ENCODE results near the gene UNC13B. TPM values are rescaled to one million over a fixed set of nuclear protein-coding genes. Genes with fewer than 3 reads are reported as not detected.

The UNC13B gene
- total RNA-seq, 4 donors from 2014 or later = 20.2 to 36.8 (median 29.0) TPM

GRCh38 chr9:35395706-35396101 is 233.9 kb downstream of the UNC13B start:
- 69 to 89% methylated on average over 1 of the region's 1 CpG for WGBS, 2 donors
- no peak for TF ChIP-seq POLR2A (IDR thresholded peaks at IDR 0.05)
- TF ChIP-seq CTCF (IDR thresholded peaks at IDR 0.05) = no peak
- H3K27me3 ChIP-seq = no peaks in the 10 kb centered on the region
- no peaks in the 10 kb centered on the region for H3K9me3 ChIP-seq
- no peak overlapping the region for H3K27ac ChIP-seq
- intact Hi-C loops (cut with DNase I) = no loop called here
- H3K4me1 ChIP-seq = no peaks in the 10 kb centered on the region
- no peak for DNase-seq
- no peak overlapping the region for H3K4me3 ChIP-seq
- H3K36me3 ChIP-seq = peaks cover 5 to 96% (median 6%) of the 10 kb centered on the region in 3 donors

GRCh38 chr9:35396560-35397215 is 234.9 kb downstream of the UNC13B start:
- Histone ChIP-seq H3K9me3 (no peaks in the 10 kb centered on the region), H3K27me3 (no peaks in the 10 kb centered on the region), H3K4me1 (no peaks in the 10 kb centered on the region), H3K36me3 (peaks cover 5 to 96% (median 6%) of the 10 kb centered on the region in 3 donors), H3K4me3 (no peak overlapping the region), H3K27ac (no peak overlapping the region)
- no peak for DNase-seq
- TF ChIP-seq POLR2A (IDR thresholded peaks at IDR 0.05) (no peak), CTCF (IDR thresholded peaks at IDR 0.05) (no peak)
- 86 to 97% methylated on average over 6 to 8 of the region's 10 CpGs for WGBS, 2 donors
- intact Hi-C loops (cut with DNase I) = no loop called here

GRCh38 chr9:35397216-35397698 is 235.4 kb downstream of the UNC13B start:
- intact Hi-C loops (cut with DNase I) = no loop called here
- 73 to 77% methylated on average over 3 of the region's 3 CpGs for WGBS, 2 donors
- DNase-seq = no peak

GRCh38 chr9:35397923-35398322 is 236.1 kb downstream of the UNC13B start:
- 70 to 100% methylated on average over 1 of the region's 1 CpG for WGBS, 2 donors
- no peak for DNase-seq
- H3K36me3 ChIP-seq = peaks cover 5 to 98% (median 6%) of the 10 kb centered on the region in 3 donors
- intact Hi-C loops (cut with DNase I) = no loop called here
- TF ChIP-seq POLR2A (IDR thresholded peaks at IDR 0.05) (no peak), CTCF (IDR thresholded peaks at IDR 0.05) (no peak)
- no peaks in the 10 kb centered on the region for H3K4me1 ChIP-seq
- no peaks in the 10 kb centered on the region for H3K9me3 ChIP-seq
- H3K4me3 ChIP-seq = no peak overlapping the region
- H3K27me3 ChIP-seq = no peaks in the 10 kb centered on the region
- no peak overlapping the region for H3K27ac ChIP-seq

More at GRCh38 chr9:35397216-35397698, 235.4 kb downstream of the UNC13B start:
- Histone ChIP-seq H3K9me3 (no peaks in the 10 kb centered on the region), H3K36me3 (peaks cover 5 to 96% (median 6%) of the 10 kb centered on the region in 3 donors), H3K27me3 (no peaks in the 10 kb centered on the region), H3K27ac (no peak overlapping the region), H3K4me3 (no peak overlapping the region), H3K4me1 (no peaks in the 10 kb centered on the region)
- TF ChIP-seq POLR2A (IDR thresholded peaks at IDR 0.05) (no peak), CTCF (IDR thresholded peaks at IDR 0.05) (no peak)

- no peaks in the 10 kb centered on the region for H3K4me1 ChIP-seq
- intact Hi-C loops (cut with DNase I) = no loop called here
- H3K4me3 ChIP-seq = no peak overlapping the region
- H3K36me3 ChIP-seq = peaks cover 6 to 100% (median 8%) of the 10 kb centered on the region in 3 donors
- TF ChIP-seq CTCF (IDR thresholded peaks at IDR 0.05) (no peak), POLR2A (IDR thresholded peaks at IDR 0.05) (no peak)
- H3K27me3 ChIP-seq = no peaks in the 10 kb centered on the region
- H3K9me3 ChIP-seq = no peaks in the 10 kb centered on the region
- DNase-seq = no peak
- H3K27ac ChIP-seq = no peak overlapping the region
- 92 to 94% methylated on average over 14 to 16 of the region's 16 CpGs for WGBS, 2 donors
Measured at GRCh38 chr9:35398651-35399335, 237.0 kb downstream of the UNC13B start.
